B cell (primary cell): ENCODE measurements around the gene NDUFA6.
"Not testable (repeated sequence)": the region's sequence is repeated elsewhere in the genome, so short reads cannot be mapped to it uniquely, and the experiment has no call there.

ENCODE experiments used
- CTCF ChIP-seq: fragments of 200-600 bp; IDR thresholded peaks from one replicate; pipeline ENCODE4 v1.8.0; 2022; ENCODE audit warnings: antibody characterized with exemption, mild to moderate bottlenecking
- EZH2 ChIP-seq: IDR thresholded peaks from 2 replicates; pipeline ENCODE4 v1.6.1; 2012; ENCODE audit warnings: borderline replicate concordance, low read depth, mild to moderate bottlenecking, moderate library complexity, low read length; ENCODE audit not compliant: insufficient read depth, poor library complexity, severe bottlenecking

- not testable (repeated sequence) for TF ChIP-seq CTCF, EZH2
Measured at GRCh38 chr22:42115420-42115830, 24.9 kb upstream of the NDUFA6 start.
